ENCODE results near the gene DIDO1.

The DIDO1 gene

DNA sequence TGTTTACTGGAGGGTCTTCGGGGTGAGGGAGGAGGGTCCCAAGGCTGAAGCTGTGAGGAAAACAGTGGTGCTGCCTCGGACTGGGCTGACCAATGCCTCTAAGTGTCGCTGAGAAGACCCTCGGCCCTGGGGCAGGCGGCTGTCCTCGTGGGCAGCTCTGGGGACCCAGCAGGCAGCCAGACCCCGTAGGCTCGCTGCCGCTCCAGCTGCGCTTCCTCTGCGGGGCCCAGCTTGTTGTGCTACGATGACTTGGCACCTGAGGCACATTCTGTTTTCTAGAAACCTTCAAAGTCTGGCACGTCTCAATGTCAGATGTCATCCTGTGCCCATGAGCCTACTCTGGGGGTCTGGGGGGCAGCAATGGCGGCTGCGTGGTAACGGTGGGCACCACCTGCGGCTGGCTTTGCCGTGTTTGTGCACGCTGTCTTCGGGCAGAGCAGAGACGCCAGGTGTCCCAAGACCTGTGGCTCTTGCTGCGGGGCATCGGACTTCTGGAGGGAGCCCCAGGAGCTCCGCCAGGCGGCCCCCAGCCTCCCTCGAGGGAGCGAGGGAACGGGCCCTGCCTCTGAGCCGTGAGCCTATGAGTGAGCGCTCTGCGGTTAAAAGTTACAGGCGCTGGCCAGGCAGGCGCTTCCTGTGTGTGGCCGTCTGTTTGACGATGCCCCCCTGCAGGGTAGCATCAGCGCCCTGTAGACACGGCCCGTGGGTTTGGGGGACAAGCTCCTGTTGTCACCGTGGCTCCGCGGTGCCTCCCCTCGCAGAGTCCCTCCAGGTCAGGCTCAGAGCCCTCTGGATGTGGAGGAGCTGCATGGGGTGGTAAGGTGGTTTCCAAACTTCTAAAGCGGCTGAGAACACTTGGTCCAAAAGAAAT, 33.0 kb upstream of the DIDO1 start:
- TF ChIP-seq, protein P1, sequence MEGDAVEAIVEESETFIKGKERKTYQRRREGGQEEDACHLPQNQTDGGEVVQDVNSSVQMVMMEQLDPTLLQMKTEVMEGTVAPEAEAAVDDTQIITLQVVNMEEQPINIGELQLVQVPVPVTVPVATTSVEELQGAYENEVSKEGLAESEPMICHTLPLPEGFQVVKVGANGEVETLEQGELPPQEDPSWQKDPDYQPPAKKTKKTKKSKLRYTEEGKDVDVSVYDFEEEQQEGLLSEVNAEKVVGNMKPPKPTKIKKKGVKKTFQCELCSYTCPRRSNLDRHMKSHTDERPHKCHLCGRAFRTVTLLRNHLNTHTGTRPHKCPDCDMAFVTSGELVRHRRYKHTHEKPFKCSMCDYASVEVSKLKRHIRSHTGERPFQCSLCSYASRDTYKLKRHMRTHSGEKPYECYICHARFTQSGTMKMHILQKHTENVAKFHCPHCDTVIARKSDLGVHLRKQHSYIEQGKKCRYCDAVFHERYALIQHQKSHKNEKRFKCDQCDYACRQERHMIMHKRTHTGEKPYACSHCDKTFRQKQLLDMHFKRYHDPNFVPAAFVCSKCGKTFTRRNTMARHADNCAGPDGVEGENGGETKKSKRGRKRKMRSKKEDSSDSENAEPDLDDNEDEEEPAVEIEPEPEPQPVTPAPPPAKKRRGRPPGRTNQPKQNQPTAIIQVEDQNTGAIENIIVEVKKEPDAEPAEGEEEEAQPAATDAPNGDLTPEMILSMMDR (IDR thresholded peaks at IDR 0.05), result no peak
- H3K27ac Mint-ChIP-seq, result no peak overlapping the region
- no peaks in the 10 kb centered on the region for H3K36me3 Mint-ChIP-seq (ENCODE audit: low read depth)
- H3K27me3 Mint-ChIP-seq (ENCODE audit: low read depth, poor library complexity), result no peaks in the 10 kb centered on the region
- DNase-seq, result no peak
- H3K4me3 Mint-ChIP-seq, result no peak overlapping the region
- H3K9me3 Mint-ChIP-seq, result no peaks in the 10 kb centered on the region
- peaks cover 17% of the 10 kb centered on the region for H3K4me1 Mint-ChIP-seq

DNA sequence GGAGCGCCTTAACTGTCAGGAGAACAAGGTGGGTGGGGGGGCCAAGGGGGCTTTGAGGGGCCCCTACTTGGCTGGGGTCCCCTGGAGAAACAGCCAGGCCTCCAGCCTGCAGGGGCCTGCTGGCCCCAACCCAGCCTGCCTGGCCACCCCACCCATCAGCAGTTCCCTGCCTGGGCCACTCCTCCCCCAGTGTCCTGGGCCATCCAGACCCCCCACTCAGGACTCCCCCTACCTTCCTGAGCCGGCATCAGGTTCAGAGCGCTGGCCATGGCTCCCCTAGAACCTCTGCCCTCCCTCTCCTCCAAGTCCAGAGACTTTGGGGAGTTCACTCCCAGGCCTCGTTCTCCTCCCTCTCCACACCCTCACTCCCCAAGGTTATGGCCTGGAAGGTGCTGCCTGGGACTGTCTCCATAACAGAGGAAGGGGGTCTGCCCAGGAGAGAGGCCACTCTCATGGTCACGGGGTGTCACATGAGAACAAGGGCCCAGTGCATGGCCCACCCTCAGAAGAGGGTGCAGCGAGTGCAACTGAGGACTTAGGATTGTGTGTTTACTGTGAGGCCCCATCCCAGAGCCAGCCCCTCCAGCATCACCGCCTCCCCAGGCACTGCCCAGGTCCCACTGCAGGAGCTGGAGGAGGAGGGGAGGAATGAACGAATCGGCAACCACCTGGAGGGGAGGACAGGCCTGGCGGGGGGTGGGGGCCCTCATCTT, 32.2 kb upstream of the DIDO1 start:
- H3K27ac Mint-ChIP-seq, result no peak overlapping the region
- H3K27me3 Mint-ChIP-seq (ENCODE audit: low read depth, poor library complexity), result no peaks in the 10 kb centered on the region
- peaks cover 25% of the 10 kb centered on the region for H3K4me1 Mint-ChIP-seq

DNA sequence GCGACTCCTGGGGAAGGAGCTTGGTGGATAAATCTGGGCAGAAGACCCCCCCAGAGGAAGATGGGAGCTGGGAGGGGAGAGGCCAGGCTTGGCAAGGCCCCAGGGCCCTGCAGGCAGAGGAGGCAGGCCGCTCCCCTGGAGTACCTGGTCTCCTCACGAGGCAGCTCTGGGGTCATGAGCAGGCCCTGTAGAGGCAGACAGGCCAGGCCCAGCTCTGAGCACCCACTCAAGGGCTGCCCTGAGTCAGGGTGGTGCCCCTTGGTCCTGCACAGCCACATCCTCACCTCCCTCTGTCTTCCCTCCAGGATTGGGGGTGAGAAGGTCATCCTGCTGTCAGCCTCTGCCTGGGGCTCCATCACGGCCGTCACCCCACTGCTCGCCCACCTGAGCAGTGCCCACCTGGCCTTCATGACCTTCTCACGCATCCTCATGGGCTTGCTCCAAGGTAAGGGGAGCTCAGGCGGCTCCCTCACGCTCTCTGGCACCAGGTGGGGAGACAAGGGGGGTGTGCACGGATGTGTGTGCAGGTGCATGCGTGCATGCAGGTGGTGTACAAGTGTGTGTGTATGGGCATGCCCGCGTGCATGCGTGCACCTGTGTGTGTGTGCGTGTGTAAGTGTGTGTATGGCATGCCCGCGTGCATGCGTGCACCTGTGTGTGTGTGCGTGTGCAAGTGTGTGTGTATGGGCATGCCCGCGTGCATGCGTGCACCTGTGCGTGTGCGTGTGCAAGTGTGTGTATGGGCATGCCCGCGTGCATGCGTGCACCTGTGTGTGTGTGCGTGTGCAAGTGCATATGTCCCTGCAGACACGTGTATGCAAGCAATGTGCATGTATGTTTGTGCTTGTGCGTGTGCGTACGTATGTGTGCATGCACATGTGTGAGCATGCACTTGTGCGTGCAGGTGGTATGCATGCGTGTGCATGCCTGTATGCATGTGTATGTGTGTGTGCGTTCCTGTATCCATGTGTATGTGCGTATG, 31.1 kb upstream of the DIDO1 start:
- no peaks in the 10 kb centered on the region for H3K27me3 Mint-ChIP-seq (ENCODE audit: low read depth, poor library complexity)
- no peaks in the 10 kb centered on the region for H3K9me3 Mint-ChIP-seq
- H3K36me3 Mint-ChIP-seq (ENCODE audit: low read depth), result no peaks in the 10 kb centered on the region
- no peak overlapping the region for H3K4me3 Mint-ChIP-seq
- TF ChIP-seq, protein P1 (IDR thresholded peaks at IDR 0.05), result no peak
- H3K4me1 Mint-ChIP-seq, result peaks cover 28% of the 10 kb centered on the region
- H3K27ac Mint-ChIP-seq, result no peak overlapping the region
- no peak for DNase-seq

More for the DNA sequence above, 32.2 kb upstream of the DIDO1 start:
- TF ChIP-seq, protein P1 (IDR thresholded peaks at IDR 0.05), result no peak
- DNase-seq, result no peak
- H3K4me3 Mint-ChIP-seq, result no peak overlapping the region
- H3K9me3 Mint-ChIP-seq, result no peaks in the 10 kb centered on the region
- no peaks in the 10 kb centered on the region for H3K36me3 Mint-ChIP-seq (ENCODE audit: low read depth)

DNA sequence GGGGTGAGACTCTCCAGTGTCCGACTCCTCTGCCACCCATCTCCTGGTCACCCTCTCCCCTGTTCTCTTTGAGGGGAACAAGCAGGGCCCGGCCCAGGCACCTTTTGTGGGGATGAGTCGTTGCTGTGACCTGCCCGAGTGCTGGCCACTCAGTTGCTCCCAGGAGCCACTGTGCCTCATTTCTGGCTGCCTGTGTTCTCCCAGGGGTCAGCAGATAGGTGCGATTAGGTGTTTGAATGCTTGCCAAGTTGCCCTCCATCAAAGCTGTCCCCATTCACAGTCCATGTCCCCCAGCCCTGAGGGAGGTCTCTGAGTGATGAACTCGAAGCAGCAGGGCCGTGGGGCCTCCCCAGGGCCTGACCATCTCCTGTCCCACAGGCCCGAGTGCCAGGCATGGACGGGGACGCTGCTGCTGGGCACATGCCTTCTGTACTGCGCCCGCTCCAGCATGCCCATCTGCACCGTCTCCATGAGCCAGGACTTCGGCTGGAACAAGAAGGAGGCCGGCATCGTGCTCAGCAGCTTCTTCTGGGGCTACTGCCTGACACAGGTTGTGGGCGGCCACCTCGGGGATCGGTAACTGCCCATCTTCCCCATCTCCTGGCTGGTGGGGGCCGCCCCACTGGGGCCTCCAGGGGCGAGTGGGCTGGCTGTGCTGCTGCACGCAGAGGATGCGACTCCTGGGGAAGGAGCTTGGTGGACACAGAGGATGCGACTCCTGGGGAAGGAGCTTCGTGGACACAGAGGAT, 30.3 kb upstream of the DIDO1 start:
- Mint-ChIP-seq H3K36me3 (ENCODE audit: low read depth) (no peaks in the 10 kb centered on the region), H3K9me3 (no peaks in the 10 kb centered on the region), H3K4me1 (peaks cover 32% of the 10 kb centered on the region), H3K27ac (no peak overlapping the region), H3K4me3 (no peak overlapping the region), H3K27me3 (ENCODE audit: low read depth, poor library complexity) (no peaks in the 10 kb centered on the region)
- DNase-seq, result no peak
- TF ChIP-seq, protein P1 (IDR thresholded peaks at IDR 0.05), result no peak

Data from nephron progenitor cell (in vitro differentiated cells).